Measurements from ENCODE around the gene ZBED2. TPM values are rescaled to one million over a fixed set of nuclear protein-coding genes. Genes with fewer than 3 reads are reported as not detected.

The ZBED2 gene
- total RNA-seq, 1 experiment from 2014 or later = 0.10 TPM

DNA sequence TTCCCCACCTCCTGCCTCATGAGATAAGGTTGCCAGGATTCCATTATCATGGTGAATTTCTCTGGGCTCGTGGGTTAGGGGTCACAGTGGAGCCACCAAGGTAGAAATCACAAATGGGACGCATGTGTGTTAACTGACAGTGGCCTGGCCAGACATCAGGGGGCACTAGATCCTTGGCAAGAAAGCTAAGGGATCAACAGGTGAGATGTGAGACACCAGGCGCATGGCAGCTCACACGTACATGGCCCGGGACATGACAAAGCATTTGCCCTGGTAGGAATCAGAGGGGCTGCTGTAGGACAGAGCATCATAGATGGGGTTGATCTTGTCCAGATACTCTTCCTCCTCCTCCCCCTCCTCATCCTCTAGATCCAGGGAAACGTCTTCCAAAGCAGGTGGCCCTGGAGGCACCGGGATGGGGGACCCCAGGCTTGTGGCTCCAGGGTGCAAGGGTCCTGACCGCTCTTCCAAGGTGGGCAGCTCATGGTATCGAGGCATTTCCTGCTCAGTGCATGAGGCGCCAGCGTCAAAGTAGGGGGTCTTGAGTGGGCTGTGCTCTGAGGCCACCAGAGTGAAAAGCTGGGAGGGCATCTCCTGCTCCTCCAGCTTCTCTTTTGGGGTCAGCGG lies 24.6 kb downstream of the ZBED2 start:
- Histone ChIP-seq H3K4me1 (ENCODE audit: control insufficient read depth, insufficient read depth, low read length) (no peaks in the 10 kb centered on the region), H3K27me3 (ENCODE audit: control insufficient read depth, insufficient read depth, low read length) (no peaks in the 10 kb centered on the region), H3K27ac (ENCODE audit: low read length) (no peak overlapping the region), H3K4me3 (ENCODE audit: low read depth in 2 of 2, low read length in 2 of 2) (no peak overlapping the region), H3K36me3 (ENCODE audit: control insufficient read depth, insufficient read depth, low read length) (no peaks in the 10 kb centered on the region), H3K9me3 (ENCODE audit: control insufficient read depth, insufficient read depth, low read depth, low read length) (no peaks in the 10 kb centered on the region)
- intact Hi-C loops (cut with micrococcal nuclease; ENCODE audit: unreplicated experiment) (loop anchor here (10.0 kb wide), 1 partner anchor 124 kb away; no protein-coding TSS in a partner anchor), in situ Hi-C loops (cut with HindIII; ENCODE audit: low pct_unique_long_range_greater_than_20kb, low sequenced_read_pairs) (no loop called here)
- DNase-seq (ENCODE audit: low read depth, low spot score) (no peak), ATAC-seq (no peak)
- no peak for TF ChIP-seq POLR2AphosphoS5 (IDR thresholded peaks at IDR 0.05; ENCODE audit: low read depth, low read length)
- TF ChIP-seq SIN3A (IDR thresholded peaks at IDR 0.05; ENCODE audit: borderline replicate concordance, insufficient read depth, low read depth, low read length) = no peak
- TF ChIP-seq TCF7L2 (IDR thresholded peaks at IDR 0.05; ENCODE audit: low read depth, low read length) = no peak
- TF ChIP-seq, protein P1, sequence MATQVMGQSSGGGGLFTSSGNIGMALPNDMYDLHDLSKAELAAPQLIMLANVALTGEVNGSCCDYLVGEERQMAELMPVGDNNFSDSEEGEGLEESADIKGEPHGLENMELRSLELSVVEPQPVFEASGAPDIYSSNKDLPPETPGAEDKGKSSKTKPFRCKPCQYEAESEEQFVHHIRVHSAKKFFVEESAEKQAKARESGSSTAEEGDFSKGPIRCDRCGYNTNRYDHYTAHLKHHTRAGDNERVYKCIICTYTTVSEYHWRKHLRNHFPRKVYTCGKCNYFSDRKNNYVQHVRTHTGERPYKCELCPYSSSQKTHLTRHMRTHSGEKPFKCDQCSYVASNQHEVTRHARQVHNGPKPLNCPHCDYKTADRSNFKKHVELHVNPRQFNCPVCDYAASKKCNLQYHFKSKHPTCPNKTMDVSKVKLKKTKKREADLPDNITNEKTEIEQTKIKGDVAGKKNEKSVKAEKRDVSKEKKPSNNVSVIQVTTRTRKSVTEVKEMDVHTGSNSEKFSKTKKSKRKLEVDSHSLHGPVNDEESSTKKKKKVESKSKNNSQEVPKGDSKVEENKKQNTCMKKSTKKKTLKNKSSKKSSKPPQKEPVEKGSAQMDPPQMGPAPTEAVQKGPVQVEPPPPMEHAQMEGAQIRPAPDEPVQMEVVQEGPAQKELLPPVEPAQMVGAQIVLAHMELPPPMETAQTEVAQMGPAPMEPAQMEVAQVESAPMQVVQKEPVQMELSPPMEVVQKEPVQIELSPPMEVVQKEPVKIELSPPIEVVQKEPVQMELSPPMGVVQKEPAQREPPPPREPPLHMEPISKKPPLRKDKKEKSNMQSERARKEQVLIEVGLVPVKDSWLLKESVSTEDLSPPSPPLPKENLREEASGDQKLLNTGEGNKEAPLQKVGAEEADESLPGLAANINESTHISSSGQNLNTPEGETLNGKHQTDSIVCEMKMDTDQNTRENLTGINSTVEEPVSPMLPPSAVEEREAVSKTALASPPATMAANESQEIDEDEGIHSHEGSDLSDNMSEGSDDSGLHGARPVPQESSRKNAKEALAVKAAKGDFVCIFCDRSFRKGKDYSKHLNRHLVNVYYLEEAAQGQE (IDR thresholded peaks at IDR 0.05; ENCODE audit: insufficient read depth in 1 of 2, low read depth in 2 of 2, low read length in 1 of 2) = no peak
- TF ChIP-seq, protein P2, sequence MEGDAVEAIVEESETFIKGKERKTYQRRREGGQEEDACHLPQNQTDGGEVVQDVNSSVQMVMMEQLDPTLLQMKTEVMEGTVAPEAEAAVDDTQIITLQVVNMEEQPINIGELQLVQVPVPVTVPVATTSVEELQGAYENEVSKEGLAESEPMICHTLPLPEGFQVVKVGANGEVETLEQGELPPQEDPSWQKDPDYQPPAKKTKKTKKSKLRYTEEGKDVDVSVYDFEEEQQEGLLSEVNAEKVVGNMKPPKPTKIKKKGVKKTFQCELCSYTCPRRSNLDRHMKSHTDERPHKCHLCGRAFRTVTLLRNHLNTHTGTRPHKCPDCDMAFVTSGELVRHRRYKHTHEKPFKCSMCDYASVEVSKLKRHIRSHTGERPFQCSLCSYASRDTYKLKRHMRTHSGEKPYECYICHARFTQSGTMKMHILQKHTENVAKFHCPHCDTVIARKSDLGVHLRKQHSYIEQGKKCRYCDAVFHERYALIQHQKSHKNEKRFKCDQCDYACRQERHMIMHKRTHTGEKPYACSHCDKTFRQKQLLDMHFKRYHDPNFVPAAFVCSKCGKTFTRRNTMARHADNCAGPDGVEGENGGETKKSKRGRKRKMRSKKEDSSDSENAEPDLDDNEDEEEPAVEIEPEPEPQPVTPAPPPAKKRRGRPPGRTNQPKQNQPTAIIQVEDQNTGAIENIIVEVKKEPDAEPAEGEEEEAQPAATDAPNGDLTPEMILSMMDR (IDR thresholded peaks at IDR 0.05) = no peak
- CTCF ChIA-PET = no interaction called here
- no TSS peak for BruUV-seq (replicated peaks)
- POLR2A ChIA-PET = no interaction called here

DNA sequence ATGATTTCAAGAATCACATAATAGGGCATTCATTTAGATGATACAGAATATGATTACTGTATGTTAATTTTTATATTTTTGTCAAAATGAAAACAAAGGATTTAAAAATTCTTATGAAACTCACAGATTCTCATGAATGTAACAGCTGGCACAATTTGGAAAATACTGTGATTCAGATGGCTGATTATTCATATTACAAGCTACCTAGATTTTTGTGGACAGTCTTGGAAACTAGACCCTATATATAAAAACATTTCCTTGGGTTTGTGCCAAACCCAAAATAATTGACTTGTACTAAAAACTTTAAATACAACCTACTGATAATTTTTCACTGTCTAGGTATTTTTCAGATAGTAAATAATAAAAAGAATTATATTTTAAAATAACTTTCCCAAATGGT lies 26.2 kb downstream of the ZBED2 start:
- in situ Hi-C loops (cut with HindIII; ENCODE audit: low pct_unique_long_range_greater_than_20kb, low sequenced_read_pairs) = no loop called here
- no peak overlapping the region for H3K4me3 ChIP-seq (ENCODE audit: low read depth in 2 of 2, low read length in 2 of 2)
- intact Hi-C loops (cut with micrococcal nuclease; ENCODE audit: unreplicated experiment) = no loop called here
- no peaks in the 10 kb centered on the region for H3K36me3 ChIP-seq (ENCODE audit: control insufficient read depth, insufficient read depth, low read length)
- H3K27me3 ChIP-seq (ENCODE audit: control insufficient read depth, insufficient read depth, low read length) = no peaks in the 10 kb centered on the region
- H3K27ac ChIP-seq (ENCODE audit: low read length) = no peak overlapping the region
- no peak for ATAC-seq
- TF ChIP-seq, protein P2 (IDR thresholded peaks at IDR 0.05) = no peak
- TF ChIP-seq, protein P1 (IDR thresholded peaks at IDR 0.05; ENCODE audit: insufficient read depth in 1 of 2, low read depth in 2 of 2, low read length in 1 of 2) = no peak
- TF ChIP-seq POLR2AphosphoS5 (IDR thresholded peaks at IDR 0.05; ENCODE audit: low read depth, low read length) = no peak
- TF ChIP-seq TCF7L2 (IDR thresholded peaks at IDR 0.05; ENCODE audit: low read depth, low read length) = no peak
- no peak for TF ChIP-seq SIN3A (IDR thresholded peaks at IDR 0.05; ENCODE audit: borderline replicate concordance, insufficient read depth, low read depth, low read length)
- no peak for DNase-seq (ENCODE audit: low read depth, low spot score)
- POLR2A ChIA-PET = no interaction called here
- CTCF ChIA-PET = no interaction called here
- no peaks in the 10 kb centered on the region for H3K4me1 ChIP-seq (ENCODE audit: control insufficient read depth, insufficient read depth, low read length)
- no TSS peak for BruUV-seq (replicated peaks)
- H3K9me3 ChIP-seq (ENCODE audit: control insufficient read depth, insufficient read depth, low read depth, low read length) = no peaks in the 10 kb centered on the region

Data from Panc1 (cell line).